Uterus (tissue), 2 donors: ENCODE data around the gene MYH3.

Experiments used
- CTCF ChIP-seq, 4 experiments: fragments of 200-600 bp in 2 of 4; fragments of 450-650 bp in 2 of 4; sonication (generic) in 2 of 4; IDR thresholded peaks; one replicate each; pipeline ENCODE4 v1.5.1; 2016 to 2019; ENCODE audit warnings: antibody characterized with exemption in 4 of 4, mild to moderate bottlenecking in 2 of 4, moderate library complexity in 1 of 4
- POLR2A ChIP-seq, 2 donors: fragments of 450-650 bp; IDR thresholded peaks; one replicate each; pipeline ENCODE4 v1.6.1; 2016; ENCODE audit warnings: antibody characterized with exemption in 2 of 2, mild to moderate bottlenecking in 1 of 2, moderate library complexity in 1 of 2

GRCh38 chr17:10604521-10604920, 52.6 kb downstream of the MYH3 start:
- TF ChIP-seq CTCF (IDR thresholded peaks at IDR 0.05) (no peak), POLR2A (IDR thresholded peaks at IDR 0.05) (no peak)
